ENCODE results near the gene MAB21L2. TPM values are rescaled to one million over a fixed set of nuclear protein-coding genes. Genes with fewer than 3 reads are reported as not detected.
"Not testable (repeated sequence)": the region's sequence is repeated elsewhere in the genome, so short reads cannot be mapped to it uniquely, and the experiment has no call there.

Gene MAB21L2
- polyA plus RNA-seq (2013, experiment 1 of 2): 5.0 TPM
- 5.1 TPM for polyA plus RNA-seq (2013, experiment 2 of 2)

DNA sequence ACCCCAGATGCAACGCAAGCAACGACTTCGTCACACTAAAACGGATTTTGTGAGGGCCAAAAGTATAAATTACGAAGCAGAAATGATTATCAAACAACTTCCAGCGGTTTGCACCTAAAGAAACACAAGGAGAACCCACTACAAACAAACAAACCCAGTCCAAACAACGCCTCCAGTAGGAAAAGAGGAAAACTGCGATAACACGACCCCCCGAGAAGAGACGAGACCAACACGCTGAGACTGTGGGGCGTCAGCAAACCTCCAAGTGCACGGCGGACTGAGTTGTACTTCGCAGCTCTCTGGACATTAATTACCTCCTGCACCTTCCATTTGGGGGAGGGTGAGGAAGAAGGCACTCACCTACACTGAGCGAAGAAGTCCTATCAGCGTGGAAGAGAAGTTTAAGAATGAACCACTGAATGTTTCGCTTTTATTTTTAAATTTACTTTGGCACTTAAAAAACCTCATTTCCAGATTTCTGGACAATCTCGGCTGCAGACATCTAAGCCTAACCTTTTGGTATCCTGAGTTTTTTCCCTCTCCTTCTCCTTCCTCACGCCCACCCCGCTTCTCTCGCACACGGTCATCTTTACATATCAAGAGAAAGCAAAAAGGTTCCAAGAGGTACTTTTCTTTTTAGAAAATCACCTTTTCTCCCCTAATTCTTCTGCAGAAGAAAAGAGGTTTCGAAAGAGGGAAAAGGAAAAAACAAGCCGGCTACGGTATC lies at the start of gene MAB21L2:
Gene MAB21L2 (plus strand): TSS at position 6 of the 727 bp plus-strand sequence. CDS start 879 bp downstream, outside the sequence.
- peak within 1 kb of the TSS; percentile 65 for H2AK5ac ChIP-seq (ENCODE audit: low read depth, low read length)
- whole genome bisulfite sequencing, 2 donors (ENCODE audit: extremely low coverage in 2 of 2, insufficient read length in 2 of 2, insufficient replicate concordance in 1 of 2): no CpG with 5 or more reads among the region's 27 CpGs
- H3K9me3 ChIP-seq (replicated peaks in 1 of 2; ENCODE audit: control insufficient read depth in 2 of 2, insufficient read depth in 1 of 2, low read depth in 1 of 2, low read length in 2 of 2): no peaks in the 10 kb centered on the region
- H2BK120ac ChIP-seq (ENCODE audit: low read depth, low read length): no peak within 1 kb of the TSS
- H3K23ac ChIP-seq (ENCODE audit: low read depth, low read length, poor library complexity): peak within 1 kb of the TSS; percentile 61
- DNase-seq (ENCODE audit: low spot score): peak; percentile 27
- peak within 1 kb of the TSS; percentile 55 for H2BK5ac ChIP-seq (ENCODE audit: low read length)
- no peak within 1 kb of the TSS for H2BK15ac ChIP-seq (ENCODE audit: low read length)
- H4K8ac ChIP-seq (ENCODE audit: low read depth, low read length): no peak within 1 kb of the TSS
- peaks cover 6 to 22% of the 10 kb centered on the region in 2 donors for H3K4me1 ChIP-seq (ENCODE audit: control insufficient read depth in 2 of 2, insufficient read depth in 1 of 2, low read depth in 1 of 2, low read length in 2 of 2)
- no peak within 1 kb of the TSS for H3K4ac ChIP-seq (ENCODE audit: low read length)
- H3K27me3 ChIP-seq (ENCODE audit: control insufficient read depth in 3 of 3, insufficient read depth in 3 of 3, low read depth in 1 of 3, low read length in 3 of 3): peaks cover 0 to 33% (median 18%) of the 10 kb centered on the region in 3 experiments
- no peak within 1 kb of the TSS for H3K14ac ChIP-seq (ENCODE audit: low read length)
- H3K36me3 ChIP-seq (replicated peaks in 1 of 2; ENCODE audit: control insufficient read depth in 2 of 2, insufficient read depth in 2 of 2, low read length in 2 of 2): no peaks in the 10 kb centered on the region
- no peak within 1 kb of the TSS for H2BK12ac ChIP-seq (ENCODE audit: low read length)
- no peak within 1 kb of the TSS for H3K27ac ChIP-seq (replicated peaks; ENCODE audit: low read length)
- H3K18ac ChIP-seq (ENCODE audit: low read length): peak within 1 kb of the TSS; percentile 88
- H3K79me1 ChIP-seq (ENCODE audit: low read depth, low read length): peaks cover 2% of the 10 kb centered on the region
- H2AFZ ChIP-seq (ENCODE audit: low read length): peak within 1 kb of the TSS; percentile 85
- peak within 1 kb of the TSS; percentile 87 for H3K4me2 ChIP-seq (ENCODE audit: insufficient read depth, low read length, poor library complexity, severe bottlenecking)
- peak within 1 kb of the TSS; percentile 92 for H3K9ac ChIP-seq (ENCODE audit: low read depth, low read length, poor library complexity)
- H4K91ac ChIP-seq (ENCODE audit: low read depth, low read length, poor library complexity): no peak within 1 kb of the TSS
- peak within 1 kb of the TSS; percentile 37 to 81 for H3K4me3 ChIP-seq (ENCODE audit: low read length in 2 of 2)

DNA sequence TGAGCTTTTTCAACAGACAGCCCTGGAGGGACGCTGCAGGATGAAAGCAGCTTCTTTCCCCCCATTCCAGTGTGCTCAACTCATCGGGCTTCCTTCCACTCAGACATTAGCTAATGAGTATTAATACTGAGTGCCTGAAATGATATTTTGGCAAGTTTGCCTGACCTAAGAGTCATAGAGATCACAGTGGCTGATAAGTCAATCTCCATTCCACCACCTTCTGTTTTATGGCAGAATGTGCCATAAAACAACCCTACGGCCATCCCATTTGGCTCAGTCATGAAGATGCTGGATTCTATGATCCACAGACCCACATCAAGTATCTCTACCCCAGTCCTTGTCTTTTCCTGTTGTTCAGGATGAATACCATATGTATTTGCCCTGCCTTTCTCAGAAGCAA lies 48.3 kb upstream of the MAB21L2 start:
- H3K18ac ChIP-seq (ENCODE audit: low read length): no peak overlapping the region
- WGBS, 2 donors (ENCODE audit: extremely low coverage in 2 of 2, insufficient read length in 2 of 2, insufficient replicate concordance in 1 of 2): no CpG with 5 or more reads among the region's 3 CpGs
- no peaks in the 10 kb centered on the region for H3K36me3 ChIP-seq (replicated peaks in 1 of 2; ENCODE audit: control insufficient read depth in 2 of 2, insufficient read depth in 2 of 2, low read length in 2 of 2)
- H3K4me2 ChIP-seq (ENCODE audit: insufficient read depth, low read length, poor library complexity, severe bottlenecking): no peak overlapping the region
- H3K4me1 ChIP-seq (ENCODE audit: control insufficient read depth in 2 of 2, insufficient read depth in 1 of 2, low read depth in 1 of 2, low read length in 2 of 2): peaks cover 0 to 1% of the 10 kb centered on the region in 2 donors
- no peak overlapping the region for H2AFZ ChIP-seq (ENCODE audit: low read length)
- no peak overlapping the region for H2BK120ac ChIP-seq (ENCODE audit: low read depth, low read length)
- no peak overlapping the region for H2AK5ac ChIP-seq (ENCODE audit: low read depth, low read length)
- no peak overlapping the region for H3K14ac ChIP-seq (ENCODE audit: low read length)
- no peaks in the 10 kb centered on the region for H3K79me1 ChIP-seq (ENCODE audit: low read depth, low read length)
- H2BK5ac ChIP-seq (ENCODE audit: low read length): no peak overlapping the region
- H3K23ac ChIP-seq (ENCODE audit: low read depth, low read length, poor library complexity): no peak overlapping the region
- DNase-seq (ENCODE audit: low spot score): no peak
- no peak overlapping the region for H3K27ac ChIP-seq (replicated peaks; ENCODE audit: low read length)
- H2BK15ac ChIP-seq (ENCODE audit: low read length): no peak overlapping the region
- no peak overlapping the region for H3K9ac ChIP-seq (ENCODE audit: low read depth, low read length, poor library complexity)
- no peak overlapping the region for H4K91ac ChIP-seq (ENCODE audit: low read depth, low read length, poor library complexity)
- no peak overlapping the region for H4K8ac ChIP-seq (ENCODE audit: low read depth, low read length)
- no peak overlapping the region for H2BK12ac ChIP-seq (ENCODE audit: low read length)
- no peak overlapping the region for H3K4me3 ChIP-seq (ENCODE audit: low read length in 2 of 2)
- no peak overlapping the region for H3K4ac ChIP-seq (ENCODE audit: low read length)
- H3K9me3 ChIP-seq (replicated peaks in 1 of 2; ENCODE audit: control insufficient read depth in 2 of 2, insufficient read depth in 1 of 2, low read depth in 1 of 2, low read length in 2 of 2): peaks cover 0 to 4% of the 10 kb centered on the region in 2 donors
- H3K27me3 ChIP-seq (ENCODE audit: control insufficient read depth in 3 of 3, insufficient read depth in 3 of 3, low read depth in 1 of 3, low read length in 3 of 3): no peaks in the 10 kb centered on the region

DNA sequence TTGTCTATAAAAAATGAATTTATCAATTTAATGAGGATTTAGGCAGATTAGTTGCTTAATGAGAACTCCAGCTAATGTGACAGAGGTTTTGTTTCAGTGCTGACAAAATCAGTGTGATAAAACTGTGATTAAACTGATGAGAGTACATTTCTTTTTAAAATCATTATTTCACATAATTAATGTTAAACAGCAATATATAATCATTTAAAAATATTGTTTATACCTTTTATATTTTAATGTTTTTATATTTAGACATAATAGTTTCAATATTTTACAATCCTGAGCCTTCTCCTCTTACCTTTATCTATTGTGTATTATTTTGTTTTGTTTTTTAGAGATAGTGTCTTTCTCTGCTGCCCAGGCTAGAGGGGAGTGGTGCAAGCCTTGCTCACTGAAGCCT lies 47.1 kb upstream of the MAB21L2 start:
- DNase-seq (ENCODE audit: low spot score): no peak
- Histone ChIP-seq H4K91ac (ENCODE audit: low read depth, low read length, poor library complexity) (no peak overlapping the region), H4K8ac (ENCODE audit: low read depth, low read length) (no peak overlapping the region), H2BK5ac (ENCODE audit: low read length) (no peak overlapping the region), H3K9ac (ENCODE audit: low read depth, low read length, poor library complexity) (no peak overlapping the region), H3K4me2 (ENCODE audit: insufficient read depth, low read length, poor library complexity, severe bottlenecking) (no peak overlapping the region), H3K4me1 (ENCODE audit: control insufficient read depth in 2 of 2, insufficient read depth in 1 of 2, low read depth in 1 of 2, low read length in 2 of 2) (peaks cover 0 to 1% of the 10 kb centered on the region in 2 donors), H2AFZ (ENCODE audit: low read length) (no peak overlapping the region), H3K14ac (ENCODE audit: low read length) (no peak overlapping the region), H3K18ac (ENCODE audit: low read length) (no peak overlapping the region), H3K9me3 (replicated peaks in 1 of 2; ENCODE audit: control insufficient read depth in 2 of 2, insufficient read depth in 1 of 2, low read depth in 1 of 2, low read length in 2 of 2) (peaks cover 0 to 4% of the 10 kb centered on the region in 2 donors), H2BK15ac (ENCODE audit: low read length) (no peak overlapping the region), H3K4me3 (ENCODE audit: low read length in 2 of 2) (no peak overlapping the region), H3K79me1 (ENCODE audit: low read depth, low read length) (no peaks in the 10 kb centered on the region), H3K36me3 (replicated peaks in 1 of 2; ENCODE audit: control insufficient read depth in 2 of 2, insufficient read depth in 2 of 2, low read length in 2 of 2) (no peaks in the 10 kb centered on the region), H3K27ac (replicated peaks; ENCODE audit: low read length) (no peak overlapping the region), H3K27me3 (ENCODE audit: control insufficient read depth in 3 of 3, insufficient read depth in 3 of 3, low read depth in 1 of 3, low read length in 3 of 3) (no peaks in the 10 kb centered on the region), H2BK120ac (ENCODE audit: low read depth, low read length) (no peak overlapping the region), H3K4ac (ENCODE audit: low read length) (no peak overlapping the region), H2BK12ac (ENCODE audit: low read length) (no peak overlapping the region), H3K23ac (ENCODE audit: low read depth, low read length, poor library complexity) (no peak overlapping the region), H2AK5ac (ENCODE audit: low read depth, low read length) (no peak overlapping the region)

DNA sequence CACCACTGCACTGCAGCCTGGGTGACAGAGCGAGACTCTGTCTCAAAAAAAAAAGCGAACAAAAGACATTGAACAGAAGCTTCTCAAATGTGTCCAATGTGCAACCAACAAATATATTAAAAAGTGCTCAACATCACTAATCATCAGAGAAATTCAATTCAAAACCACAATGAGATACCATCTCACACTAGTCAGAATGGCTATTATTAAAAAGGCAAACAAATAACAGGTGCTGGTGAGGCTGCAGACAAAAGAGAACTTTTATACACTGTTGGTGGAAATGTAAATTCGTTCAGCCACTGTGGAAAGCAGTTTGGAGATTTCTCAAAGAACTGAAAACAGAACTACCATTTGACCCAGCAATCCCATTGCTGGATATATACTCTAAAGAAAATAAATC lies 44.0 kb upstream of the MAB21L2 start:
- not testable (repeated sequence) for H2BK12ac ChIP-seq (ENCODE audit: low read length); H3K18ac ChIP-seq (ENCODE audit: low read length); H2BK15ac ChIP-seq (ENCODE audit: low read length); H2BK5ac ChIP-seq (ENCODE audit: low read length); H3K4me2 ChIP-seq (ENCODE audit: insufficient read depth, low read length, poor library complexity, severe bottlenecking); H2AFZ ChIP-seq (ENCODE audit: low read length); H3K9ac ChIP-seq (ENCODE audit: low read depth, low read length, poor library complexity); H3K27me3 ChIP-seq (ENCODE audit: control insufficient read depth in 3 of 3, insufficient read depth in 3 of 3, low read depth in 1 of 3, low read length in 3 of 3); H3K4me3 ChIP-seq (ENCODE audit: low read length in 2 of 2); H2AK5ac ChIP-seq (ENCODE audit: low read depth, low read length); H2BK120ac ChIP-seq (ENCODE audit: low read depth, low read length); H3K14ac ChIP-seq (ENCODE audit: low read length); H3K9me3 ChIP-seq (replicated peaks in 1 of 2; ENCODE audit: control insufficient read depth in 2 of 2, insufficient read depth in 1 of 2, low read depth in 1 of 2, low read length in 2 of 2); H3K4me1 ChIP-seq (ENCODE audit: control insufficient read depth in 2 of 2, insufficient read depth in 1 of 2, low read depth in 1 of 2, low read length in 2 of 2); H3K79me1 ChIP-seq (ENCODE audit: low read depth, low read length); H3K27ac ChIP-seq (replicated peaks; ENCODE audit: low read length); DNase-seq (ENCODE audit: low spot score); H3K4ac ChIP-seq (ENCODE audit: low read length); H4K91ac ChIP-seq (ENCODE audit: low read depth, low read length, poor library complexity); H4K8ac ChIP-seq (ENCODE audit: low read depth, low read length); H3K36me3 ChIP-seq (replicated peaks in 1 of 2; ENCODE audit: control insufficient read depth in 2 of 2, insufficient read depth in 2 of 2, low read length in 2 of 2); H3K23ac ChIP-seq (ENCODE audit: low read depth, low read length, poor library complexity)
- WGBS, 2 donors (ENCODE audit: extremely low coverage in 2 of 2, insufficient read length in 2 of 2, insufficient replicate concordance in 1 of 2): no CpG with 5 or more reads among the region's 3 CpGs
